Esophagus squamous epithelium (tissue), 5 donors: ENCODE measurements around the gene STIL. TPM values are rescaled to one million over a fixed set of nuclear protein-coding genes. Genes with fewer than 3 reads are reported as not detected.
A peak's percentile ranks its signal among the peaks of the same experiment; 100 is the strongest.
"Not testable (repeated sequence)": the region's sequence is repeated elsewhere in the genome, so short reads cannot be mapped to it uniquely, and the experiment has no call there.

Source experiments
- DNase-seq: peaks from one replicate; lab custom pipeline; 2025; lab: John Stamatoyannopoulos, UW
- H3K27ac ChIP-seq, 4 donors: fragments of 200-600 bp; sonication (generic); one replicate each; pipeline ENCODE4 v1.5.1; 2016 to 2019; ENCODE audit warnings: mild to moderate bottlenecking in 1 of 4
- H3K27me3 ChIP-seq, 4 donors: fragments of 200-600 bp; sonication (generic); 1 replicate in 3 of 4; 2 replicates in 1 of 4; pipeline versions ENCODE4 v1.5.1 to v1.6.0; 2017 to 2021; ENCODE audit warnings: antibody characterized with exemption in 1 of 4
- H3K36me3 ChIP-seq, 3 donors: fragments of 200-600 bp; sonication (generic); one replicate each; pipeline ENCODE4 v1.5.1; 2016 to 2019
- H3K4me1 ChIP-seq, 3 donors: fragments of 200-600 bp; sonication (generic); one replicate each; pipeline ENCODE4 v1.5.1; 2017 to 2019
- H3K4me3 ChIP-seq, 4 donors: fragments of 200-600 bp; sonication (generic); 1 replicate in 3 of 4; 2 replicates in 1 of 4; pipeline ENCODE4 v1.5.1; 2016 to 2019; ENCODE audit warnings: mild to moderate bottlenecking in 2 of 4, moderate library complexity in 1 of 4
- H3K9me3 ChIP-seq, 3 donors: fragments of 200-600 bp; sonication (generic); one replicate each; pipeline ENCODE4 v1.5.1; 2016 to 2019
- CTCF ChIP-seq, 6 experiments: fragments of 450-650 bp in 4 of 6; fragments of 200-600 bp in 2 of 6; sonication (generic) in 2 of 6; IDR thresholded peaks; one replicate each; pipeline ENCODE4 v1.5.1; 2016 to 2019; ENCODE audit warnings: antibody characterized with exemption in 6 of 6, mild to moderate bottlenecking in 4 of 6, moderate library complexity in 4 of 6
- POLR2A ChIP-seq, 4 donors: fragments of 450-650 bp; IDR thresholded peaks; one replicate each; pipeline ENCODE4 v1.6.1; 2017; ENCODE audit warnings: antibody characterized with exemption in 4 of 4, mild to moderate bottlenecking in 4 of 4, moderate library complexity in 3 of 4
- WGBS, 2 donors: methylation state at CpG; one replicate each; pipeline ENCODE4 v1.1.5; 2018; 5-methylcytosine and 5-hydroxymethylcytosine counted together
- intact Hi-C: fragments of 100-400 bp; cut with DNase I; formaldehyde crosslinking; loops from one replicate; pipeline ENCODE4 v1.15.0; 2022
- total RNA-seq, 4 donors: library from RNA; depleted of rRNA; stranded (reverse); fragments of >200 nt; gene quantifications; one replicate each; pipeline ENCODE4 v1.1.0, GENCODE V29; 2016
- donor health status: DM: yes; HTN: yes; CAD: no.

Gene STIL
- total RNA-seq, 4 donors from 2014 or later: 4.2 to 15.1 (median 6.8) TPM

GRCh38 chr1:47276850-47277249, 37.1 kb downstream of the STIL start:
- Histone ChIP-seq H3K27ac (no peak overlapping the region), H3K9me3 (no peaks in the 10 kb centered on the region), H3K4me3 (no peak overlapping the region), H3K27me3 (no peaks in the 10 kb centered on the region), H3K36me3 (peaks cover 0 to 17% (median 0%) of the 10 kb centered on the region in 3 donors), H3K4me1 (no peaks in the 10 kb centered on the region)
- no peak for DNase-seq
- whole genome bisulfite sequencing, 2 donors: 84 to 91% methylated on average over 2 of the region's 2 CpGs
- no peak for TF ChIP-seq POLR2A (IDR thresholded peaks at IDR 0.05)
- TF ChIP-seq CTCF (IDR thresholded peaks at IDR 0.05): no peak
- intact Hi-C loops: no loop called here

DNA sequence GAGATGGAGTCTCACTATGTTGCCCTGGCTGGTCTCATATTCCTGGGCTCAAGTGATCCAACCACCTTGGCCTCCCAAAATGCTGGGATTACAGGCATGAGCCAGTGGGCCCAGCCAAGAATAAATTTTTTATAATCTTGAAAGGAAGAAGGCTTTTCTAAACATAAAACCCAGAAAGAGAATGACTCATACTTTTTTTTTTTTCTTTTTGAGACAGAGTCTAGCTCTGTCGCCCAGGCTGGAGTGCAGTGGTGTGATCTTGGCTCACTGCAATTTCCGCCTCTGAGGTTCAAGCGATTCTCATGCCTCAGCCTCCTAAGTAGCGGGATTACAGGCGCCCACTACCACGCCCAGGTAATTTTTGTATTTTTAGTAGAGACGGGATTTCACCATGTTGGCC, 38.1 kb downstream of the STIL start:
- H3K4me1 ChIP-seq, H3K4me3 ChIP-seq, intact Hi-C loops, H3K27me3 ChIP-seq, H3K27ac ChIP-seq, DNase-seq, H3K9me3 ChIP-seq: not testable (repeated sequence)
- H3K36me3 ChIP-seq: peaks cover 0 to 12% (median 0%) of the 10 kb centered on the region in 3 donors
- WGBS, 2 donors: 79 to 96% methylated on average over 7 of the region's 7 CpGs

- not testable (repeated sequence) for H3K36me3 ChIP-seq, H3K4me1 ChIP-seq, H3K9me3 ChIP-seq, H3K27me3 ChIP-seq, H3K27ac ChIP-seq, DNase-seq, H3K4me3 ChIP-seq
- WGBS, 2 donors: 66 to 86% methylated on average over 3 to 6 of the region's 8 CpGs
- intact Hi-C loops: loop anchor here (10.0 kb wide), 1 partner anchor 81 kb away; no protein-coding TSS in a partner anchor
Observed at GRCh38 chr1:47265529-47265928, 48.4 kb downstream of the STIL start.

GRCh38 chr1:47262787-47263413, 51.0 kb downstream of the STIL start:
- peak; percentile 28 to 78 (median 53) for TF ChIP-seq CTCF (IDR thresholded peaks at IDR 0.05)
- no peak for TF ChIP-seq POLR2A (IDR thresholded peaks at IDR 0.05)
- H3K27ac ChIP-seq: no peak overlapping the region
- WGBS, 2 donors: 87 to 90% methylated on average over 1 of the region's 1 CpG
- DNase-seq: no peak
- H3K36me3 ChIP-seq: no peaks in the 10 kb centered on the region
- H3K27me3 ChIP-seq: no peaks in the 10 kb centered on the region
- intact Hi-C loops: loop anchor here (10.0 kb wide), 1 partner anchor 78 kb away; no protein-coding TSS in a partner anchor
- H3K4me1 ChIP-seq: no peaks in the 10 kb centered on the region
- H3K9me3 ChIP-seq: no peaks in the 10 kb centered on the region
- H3K4me3 ChIP-seq: no peak overlapping the region

GRCh38 chr1:47257224-47257623, 56.7 kb downstream of the STIL start:
- H3K4me1 ChIP-seq: no peaks in the 10 kb centered on the region
- no peak overlapping the region for H3K4me3 ChIP-seq
- H3K9me3 ChIP-seq: no peaks in the 10 kb centered on the region
- no peak for TF ChIP-seq POLR2A (IDR thresholded peaks at IDR 0.05)
- no peak for TF ChIP-seq CTCF (IDR thresholded peaks at IDR 0.05)
- intact Hi-C loops: no loop called here
- DNase-seq: no peak
- no peaks in the 10 kb centered on the region for H3K27me3 ChIP-seq
- no peak overlapping the region for H3K27ac ChIP-seq
- H3K36me3 ChIP-seq: no peaks in the 10 kb centered on the region
- WGBS, 2 donors: 63 to 78% methylated on average over 2 of the region's 2 CpGs

GRCh38 chr1:47252795-47253194, 61.2 kb downstream of the STIL start:
- WGBS, 2 donors: 91 to 94% methylated on average over 5 of the region's 5 CpGs
- intact Hi-C loops: no loop called here
- H3K4me1 ChIP-seq: no peaks in the 10 kb centered on the region
- no peaks in the 10 kb centered on the region for H3K9me3 ChIP-seq
- TF ChIP-seq CTCF (IDR thresholded peaks at IDR 0.05) (no peak), POLR2A (IDR thresholded peaks at IDR 0.05) (no peak)
- no peak overlapping the region for H3K27ac ChIP-seq
- H3K27me3 ChIP-seq: no peaks in the 10 kb centered on the region
- no peaks in the 10 kb centered on the region for H3K36me3 ChIP-seq
- no peak for DNase-seq
- H3K4me3 ChIP-seq: no peak overlapping the region
